ENCODE results near the gene TBRG1. TPM values are rescaled to one million over a fixed set of nuclear protein-coding genes. Genes with fewer than 3 reads are reported as not detected.
A peak's percentile ranks its signal among the peaks of the same experiment; 100 is the strongest.
"Not testable (repeated sequence)": the region's sequence is repeated elsewhere in the genome, so short reads cannot be mapped to it uniquely, and the experiment has no call there.

Gene TBRG1
- polyA plus RNA-seq, 2 of the 4 experiments (the other 2 are of a cell fraction): 13.6 to 29.2 TPM

GRCh38 chr11:124600621-124601320 lies 21.9 kb upstream of the TBRG1 start:
- no peak for FAIRE-seq
- 8% methylated on average over 5 of the region's 5 CpGs for WGBS (ENCODE audit: missing lambda C conversion rate)
- Histone ChIP-seq H3K9me3 (no peaks in the 10 kb centered on the region), H3K4me1 (no peaks in the 10 kb centered on the region), H3K27ac (no peak overlapping the region), H3K4me2 (no peak overlapping the region), H3K4me3 (no peak overlapping the region)
- no peak for TF ChIP-seq PHF8 (IDR thresholded peaks at IDR 0.05; ENCODE audit: borderline replicate concordance, low read depth)
- TF ChIP-seq CHD2 (IDR thresholded peaks at IDR 0.05; ENCODE audit: low read length, partially characterized antibody): no peak
- TF ChIP-seq, protein P1, sequence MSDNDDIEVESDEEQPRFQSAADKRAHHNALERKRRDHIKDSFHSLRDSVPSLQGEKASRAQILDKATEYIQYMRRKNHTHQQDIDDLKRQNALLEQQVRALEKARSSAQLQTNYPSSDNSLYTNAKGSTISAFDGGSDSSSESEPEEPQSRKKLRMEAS (IDR thresholded peaks at IDR 0.05): no peak
- no peak for TF ChIP-seq POLR2AphosphoS2 (conservative IDR thresholded peaks at IDR 0.05; ENCODE audit: low read length)
- ChIA-PET POLR2A (no interaction called here), CTCF (interaction anchor here (0.7 to 1.7 kb wide), 3 partner anchors 21 to 185 kb away, joined by 3 to 4 read pairs (median 4); no protein-coding TSS in a partner anchor)
- no peak for ATAC-seq
- DNase-seq (ENCODE audit: low read depth in 1 of 2, low spot score in 1 of 2): no peak

- no peak overlapping the region for H3K4me2 ChIP-seq
Measured at GRCh38 chr11:124602193-124602592, 20.5 kb upstream of the TBRG1 start.

DNA sequence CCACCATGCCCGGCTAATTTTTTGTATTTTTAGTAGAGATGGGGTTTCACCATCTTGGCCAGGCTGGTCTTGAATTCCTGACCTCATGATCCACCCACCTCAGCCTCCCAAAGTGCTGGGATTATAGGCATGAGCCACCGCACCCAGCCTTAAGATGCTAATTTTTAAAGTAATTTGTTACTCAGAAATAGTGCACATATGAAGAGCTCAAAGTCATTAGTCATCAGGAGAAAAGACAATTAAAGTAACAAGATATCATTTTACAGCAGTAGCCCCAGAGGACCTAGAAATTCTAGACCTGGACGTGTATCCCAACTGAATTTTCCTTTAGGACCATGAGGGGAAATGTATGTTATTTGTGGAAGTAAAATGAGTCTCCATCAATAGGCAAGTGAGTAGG lies 19.9 kb upstream of the TBRG1 start:
- H3K4me1 ChIP-seq; H3K4me2 ChIP-seq; H3K9me3 ChIP-seq; ATAC-seq; H3K27ac ChIP-seq; DNase-seq (ENCODE audit: low read depth in 1 of 2, low spot score in 1 of 2); CTCF ChIA-PET; POLR2A ChIA-PET; H3K4me3 ChIP-seq; FAIRE-seq: not testable (repeated sequence)
- 37% methylated on average over 3 of the region's 3 CpGs for WGBS (ENCODE audit: missing lambda C conversion rate)

More at GRCh38 chr11:124602193-124602592, 20.5 kb upstream of the TBRG1 start:
- POLR2A ChIA-PET: no interaction called here
- Histone ChIP-seq H3K4me1 (no peaks in the 10 kb centered on the region), H3K4me3 (no peak overlapping the region), H3K9me3 (no peaks in the 10 kb centered on the region), H3K27ac (no peak overlapping the region)
- TF ChIP-seq ZFP36 (IDR thresholded peaks at IDR 0.05; ENCODE audit: borderline replicate concordance, partially characterized antibody) (no peak), HEYL (CRISPR knock-in tag; IDR thresholded peaks at IDR 0.05) (no peak), EP300 (IDR thresholded peaks at IDR 0.05) (no peak)
- ATAC-seq (no peak), FAIRE-seq (no peak), DNase-seq (ENCODE audit: low read depth in 1 of 2, low spot score in 1 of 2) (no peak)
- CTCF ChIA-PET: interaction anchor here (0.6 to 1.2 kb wide), 2 partner anchors 187 to 190 kb away, joined by 3 read pairs; no protein-coding TSS in a partner anchor
- 36% methylated on average over 2 of the region's 3 CpGs for WGBS (ENCODE audit: missing lambda C conversion rate)

DNA sequence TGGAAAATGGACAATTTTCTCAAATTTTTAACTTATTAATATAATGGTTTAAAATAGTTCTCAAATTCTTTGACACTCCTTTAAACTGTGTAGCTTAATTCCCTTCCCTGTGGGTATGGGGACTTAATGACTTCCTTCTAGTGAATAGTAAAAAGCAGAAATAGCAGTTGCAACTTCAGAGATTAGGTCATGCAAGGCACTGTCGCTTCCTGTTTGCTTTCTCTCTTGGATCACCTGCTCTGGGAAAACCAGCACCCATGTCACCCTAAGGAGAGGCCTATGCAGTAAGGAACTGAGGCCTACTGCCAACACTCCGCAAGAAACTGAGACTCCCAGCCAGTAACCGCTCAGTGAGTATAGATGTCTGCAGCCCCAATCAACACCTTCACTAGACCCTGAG lies 16.9 kb upstream of the TBRG1 start:
- no peak overlapping the region for H3K4me3 ChIP-seq
- no peaks in the 10 kb centered on the region for H3K9me3 ChIP-seq
- DNase-seq (ENCODE audit: low read depth in 1 of 2, low spot score in 1 of 2) (no peak), ATAC-seq (no peak), FAIRE-seq (no peak)
- no peak for TF ChIP-seq NPAS2 (CRISPR knock-in tag; IDR thresholded peaks at IDR 0.05; ENCODE audit: borderline replicate concordance)
- no peak for TF ChIP-seq JUNB (IDR thresholded peaks at IDR 0.05)
- no peak overlapping the region for H3K4me2 ChIP-seq
- POLR2A ChIA-PET: no interaction called here
- CTCF ChIA-PET: no interaction called here
- WGBS (ENCODE audit: missing lambda C conversion rate): 77% methylated on average over 3 of the region's 3 CpGs
- no peaks in the 10 kb centered on the region for H3K4me1 ChIP-seq
- no peak overlapping the region for H3K27ac ChIP-seq

DNA sequence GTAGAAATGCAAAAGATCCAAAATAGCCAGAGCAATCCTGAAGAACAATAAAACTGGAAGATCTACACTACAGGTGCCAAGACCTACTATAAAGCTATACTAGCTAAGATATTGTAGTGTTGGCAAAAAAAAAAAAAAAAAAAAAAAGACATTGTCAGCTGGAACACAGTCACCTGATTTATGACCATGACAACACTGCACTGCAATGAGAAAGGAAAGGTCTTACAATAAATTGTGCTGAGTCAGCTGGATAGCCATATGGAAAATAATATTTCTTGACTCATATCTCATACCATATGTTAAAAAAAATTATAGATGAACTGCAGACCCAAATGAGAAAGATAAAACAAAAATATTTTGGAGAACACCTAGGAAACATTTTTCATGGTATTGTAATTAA lies 14.5 kb upstream of the TBRG1 start:
- no peaks in the 10 kb centered on the region for H3K9me3 ChIP-seq
- TF ChIP-seq MAFK (IDR thresholded peaks at IDR 0.05; ENCODE audit: partially characterized antibody) (peak; percentile 95), FOSB (CRISPR knock-in tag; IDR thresholded peaks at IDR 0.05) (no peak)
- H3K27ac ChIP-seq: no peak overlapping the region
- ATAC-seq: no peak
- H3K4me2 ChIP-seq: no peak overlapping the region
- ChIA-PET POLR2A (interaction anchor here (0.7 kb wide), 1 partner anchor 546 kb away, joined by 6 read pairs; no protein-coding TSS in a partner anchor), CTCF (interaction anchor here (1.2 kb wide), 1 partner anchor 192 kb away, joined by 3 read pairs; no protein-coding TSS in a partner anchor)
- no peaks in the 10 kb centered on the region for H3K4me1 ChIP-seq
- no peak for DNase-seq (ENCODE audit: low read depth in 1 of 2, low spot score in 1 of 2)
- FAIRE-seq: no peak
- H3K4me3 ChIP-seq: no peak overlapping the region

DNA sequence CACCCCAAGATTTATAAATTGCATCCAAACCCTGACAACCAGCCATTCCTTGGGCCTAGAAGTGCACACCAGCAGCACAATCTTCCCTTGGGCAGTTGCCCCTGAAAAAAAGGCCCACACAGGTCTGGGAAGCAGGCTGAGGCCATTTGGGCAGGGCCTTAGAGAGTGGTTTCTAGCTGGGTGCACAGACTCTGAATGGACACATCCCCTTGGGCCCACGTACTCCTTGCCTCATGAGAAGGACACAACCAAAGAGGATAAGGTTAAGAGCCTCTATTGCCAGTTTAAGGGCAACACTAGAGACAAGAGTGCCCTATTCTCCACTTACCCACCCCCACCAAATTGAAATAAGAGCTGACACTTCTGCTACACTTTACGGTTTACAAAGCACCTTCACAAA lies 12.4 kb upstream of the TBRG1 start:
- Histone ChIP-seq H3K4me3 (no peak overlapping the region), H3K4me2 (no peak overlapping the region), H3K27ac (no peak overlapping the region), H3K9me3 (no peaks in the 10 kb centered on the region), H3K4me1 (no peaks in the 10 kb centered on the region)
- ATAC-seq (no peak), FAIRE-seq (no peak), DNase-seq (ENCODE audit: low read depth in 1 of 2, low spot score in 1 of 2) (no peak)
- 39% methylated on average over 2 of the region's 2 CpGs for WGBS (ENCODE audit: missing lambda C conversion rate)
- ChIA-PET CTCF (interaction anchor here (0.6 kb wide), 1 partner anchor 19 kb away, joined by 3 read pairs; no protein-coding TSS in a partner anchor), POLR2A (no interaction called here)
- TF ChIP-seq PBX3 (IDR thresholded peaks at IDR 0.05): no peak
- no peak for TF ChIP-seq CEBPB (IDR thresholded peaks at IDR 0.05)

All from A549 (cell line).